ENCODE data around the gene PFDN6. TPM values are rescaled to one million over a fixed set of nuclear protein-coding genes. Genes with fewer than 3 reads are reported as not detected.
A peak's percentile ranks its signal among the peaks of the same experiment; 100 is the strongest.

The PFDN6 gene
- total and polyA plus RNA-seq, 9 of the 15 experiments (the other 6 are each of a cell fraction or from before 2014, with no cell fraction given) = 6.8 to 475 (median 216) TPM

DNA sequence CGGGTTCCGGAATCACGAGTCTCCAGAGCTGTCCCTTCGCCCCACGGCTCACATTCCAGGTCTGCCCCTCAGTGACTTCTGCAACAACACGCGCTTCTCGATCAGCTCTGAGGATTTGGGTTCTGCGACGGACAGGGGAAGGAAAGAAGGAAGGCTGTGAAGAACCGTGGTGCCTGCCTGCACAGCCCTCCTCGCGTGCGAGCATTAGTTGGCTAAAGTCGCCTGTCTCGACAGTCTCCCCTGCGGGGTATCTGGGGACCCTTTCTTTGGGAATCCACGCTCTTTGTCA lies 40.8 kb upstream of the PFDN6 start (continued):
- TF ChIP-seq TAF7 (tag; IDR thresholded peaks at IDR 0.05) = no peak
- TF ChIP-seq SLC30A9 (CRISPR knock-in tag; IDR thresholded peaks at IDR 0.05) = no peak
- 0 out of 4 replicates have a peak, but pooled peaks of 1 of the 2 experiments have one; percentile 28 for TF ChIP-seq ZNF318 (IDR thresholded peaks at IDR 0.05; ENCODE audit: borderline replicate concordance in 1 of 2, low read depth in 1 of 2)
- peak in 1 of 2 experiments; percentile 78; a peak in 1 of 4 replicates for TF ChIP-seq TEAD1 (CRISPR knock-in tag; IDR thresholded peaks at IDR 0.05)
- TF ChIP-seq, protein P1, sequence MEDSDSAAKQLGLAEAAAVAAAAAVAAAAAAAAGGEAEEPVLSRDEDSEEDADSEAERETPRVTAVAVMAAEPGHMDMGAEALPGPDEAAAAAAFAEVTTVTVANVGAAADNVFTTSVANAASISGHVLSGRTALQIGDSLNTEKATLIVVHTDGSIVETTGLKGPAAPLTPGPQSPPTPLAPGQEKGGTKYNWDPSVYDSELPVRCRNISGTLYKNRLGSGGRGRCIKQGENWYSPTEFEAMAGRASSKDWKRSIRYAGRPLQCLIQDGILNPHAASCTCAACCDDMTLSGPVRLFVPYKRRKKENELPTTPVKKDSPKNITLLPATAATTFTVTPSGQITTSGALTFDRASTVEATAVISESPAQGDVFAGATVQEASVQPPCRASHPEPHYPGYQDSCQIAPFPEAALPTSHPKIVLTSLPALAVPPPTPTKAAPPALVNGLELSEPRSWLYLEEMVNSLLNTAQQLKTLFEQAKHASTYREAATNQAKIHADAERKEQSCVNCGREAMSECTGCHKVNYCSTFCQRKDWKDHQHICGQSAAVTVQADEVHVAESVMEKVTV (CRISPR knock-in tag; IDR thresholded peaks at IDR 0.05) = no peak
- no peak for TF ChIP-seq MCM7 (IDR thresholded peaks at IDR 0.05)
- TF ChIP-seq BCOR (IDR thresholded peaks at IDR 0.05) = no peak
- no peak for TF ChIP-seq MCM3 (IDR thresholded peaks at IDR 0.05)
- TF ChIP-seq ATF6 (CRISPR knock-in tag; IDR thresholded peaks at IDR 0.05) = no peak
- TF ChIP-seq IRF2 (CRISPR knock-in tag; IDR thresholded peaks at IDR 0.05) = no peak
- no peak for TF ChIP-seq ZNF444 (CRISPR knock-in tag; IDR thresholded peaks at IDR 0.05)
- TF ChIP-seq MEIS2 (IDR thresholded peaks at IDR 0.05; ENCODE audit: partially characterized antibody) = no peak
- no peak for TF ChIP-seq RBM34 (IDR thresholded peaks at IDR 0.05; ENCODE audit: borderline replicate concordance, insufficient read depth, low read length)
- no peak for TF ChIP-seq KDM1A (IDR thresholded peaks at IDR 0.05)
- no peak for TF ChIP-seq ZFP30 (CRISPR knock-in tag; IDR thresholded peaks at IDR 0.05; ENCODE audit: borderline replicate concordance)
- TF ChIP-seq ZNF764 (CRISPR knock-in tag; IDR thresholded peaks at IDR 0.05; ENCODE audit: low read depth) = no peak
- peak; percentile 77; the same call in 1 of the 2 replicates for TF ChIP-seq XRCC5 (IDR thresholded peaks at IDR 0.05; ENCODE audit: low read depth, low read length)
- TF ChIP-seq ZEB2 (IDR thresholded peaks at IDR 0.05) = no peak

Measured in K562 (cell line).